SK-N-SH (cell line): ENCODE results near the gene KCNJ10. TPM values are rescaled to one million over a fixed set of nuclear protein-coding genes. Genes with fewer than 3 reads are reported as not detected.

Experiments used
- CTCF ChIA-PET: fragments of 300-600, 350-600 bp; formaldehyde crosslinking; extraction: SDS; loops from one replicate; lab custom pipeline; 2021; lab: Yijun Ruan, JAX
- POLR2A ChIA-PET: fragments of 350-600 bp; sonication (Branson Sonifier 250); formaldehyde crosslinking; extraction: SDS; loops from one replicate; lab custom pipeline; 2020; ENCODE audit warnings: antibody characterized with exemption, inconsistent platforms; lab: Yijun Ruan, JAX
- DNase-seq: peaks from one replicate; pipeline ENCODE4 v3.0.0; 2012
- H2AFZ ChIP-seq: fragments of 200-600 bp; sonication (generic); 2 replicates; pipeline ENCODE4 v1.8.1; 2016; ENCODE audit warnings: antibody characterized with exemption, mild to moderate bottlenecking, low read depth
- H3F3A ChIP-seq: fragments of 200-600 bp; sonication (generic); replicated peaks from 2 replicates; pipeline ENCODE3; 2016; ENCODE audit warnings: antibody characterized with exemption, mild to moderate bottlenecking; ENCODE audit not compliant: insufficient read depth
- H3K27ac ChIP-seq, 2 experiments: fragments of 200-500 bp in 1 of 2; fragments of 200-600 bp in 1 of 2; sonication (Bioruptor generic) in 1 of 2; sonication (generic), shearing (Covaris generic) in 1 of 2; 2 replicates each; pipeline versions ENCODE4 v1.5.1 to v1.6.1; 2014 to 2016; ENCODE audit warnings: low read depth in 2 of 2, inconsistent platforms in 1 of 2, low read length in 1 of 2, mild to moderate bottlenecking in 1 of 2, mixed read lengths in 1 of 2
- H3K27me3 ChIP-seq: fragments of 200-600 bp; sonication (generic), shearing (Covaris generic); 2 replicates; pipeline ENCODE4 v1.6.1; 2016; ENCODE audit warnings: mixed run types; ENCODE audit not compliant: insufficient read depth
- H3K36me3 ChIP-seq, 2 experiments: fragments of 200-500 bp in 1 of 2; fragments of 200-600 bp in 1 of 2; sonication (Bioruptor generic) in 1 of 2; sonication (generic) in 1 of 2; replicated peaks in 1 of 2; 2 replicates each; pipeline versions ENCODE3 to v1.5.1; 2014 to 2016; ENCODE audit warnings: low read length in 1 of 2, mild to moderate bottlenecking in 1 of 2; ENCODE audit not compliant: insufficient read depth in 2 of 2, control insufficient read depth in 1 of 2
- H3K4me1 ChIP-seq, 2 experiments: fragments of 200-500 bp in 1 of 2; fragments of 200-600 bp in 1 of 2; sonication (Bioruptor generic) in 1 of 2; sonication (generic), shearing (Covaris generic) in 1 of 2; 2 replicates each; pipeline versions ENCODE4 v1.5.1 to v1.6.1; 2014 to 2016; ENCODE audit warnings: low read depth in 1 of 2, low read length in 1 of 2, mixed run types in 1 of 2; ENCODE audit not compliant: insufficient read depth in 2 of 2, control insufficient read depth in 1 of 2
- H3K4me2 ChIP-seq: fragments of 200-600 bp; sonication (generic), shearing (Covaris generic); 2 replicates; pipeline ENCODE4 v1.6.1; 2017; ENCODE audit warnings: mixed run types
- H3K4me3 ChIP-seq, 2 experiments: fragments of 200-500 bp in 1 of 2; fragments of 200-600 bp in 1 of 2; sonication (Bioruptor generic) in 1 of 2; sonication (generic), shearing (Covaris generic) in 1 of 2; 2 replicates each; pipeline versions ENCODE4 v1.5.1 to v1.8.1; 2014 to 2016; ENCODE audit warnings: low read depth in 2 of 2, inconsistent platforms in 1 of 2, low read length in 1 of 2, mild to moderate bottlenecking in 1 of 2, mixed read lengths in 1 of 2, moderate library complexity in 1 of 2
- H3K79me2 ChIP-seq: fragments of 200-600 bp; sonication (generic); 2 replicates; pipeline ENCODE4 v1.8.1; 2017; ENCODE audit warnings: mild to moderate bottlenecking; ENCODE audit not compliant: insufficient read depth
- H3K9ac ChIP-seq: fragments of 200-600 bp; sonication (generic); 2 replicates; pipeline ENCODE4 v1.6.1; 2017; ENCODE audit warnings: mixed run types
- H3K9me2 ChIP-seq: fragments of 200-600 bp; sonication (generic); 2 replicates; pipeline ENCODE4 v1.6.1; 2017; ENCODE audit warnings: mixed run types
- H3K9me3 ChIP-seq: fragments of 200-600 bp; sonication (generic); 2 replicates; pipeline ENCODE4 v1.6.1; 2017; ENCODE audit warnings: mixed run types, mild to moderate bottlenecking, moderate library complexity
- H4K20me1 ChIP-seq: fragments of 200-600 bp; sonication (generic); 2 replicates; pipeline ENCODE4 v1.6.1; 2017; ENCODE audit warnings: mild to moderate bottlenecking, mixed run types; ENCODE audit not compliant: insufficient read depth
- CHD2 ChIP-seq: fragments of 150-350 bp; IDR thresholded peaks from 2 replicates; pipeline ENCODE4 v1.6.1; 2018; ENCODE audit warnings: low read length; ENCODE audit not compliant: partially characterized antibody
- ELF1 ChIP-seq: IDR thresholded peaks from 2 replicates; pipeline ENCODE4 v1.4.0; 2012
- EP300 ChIP-seq, 2 experiments: IDR thresholded peaks; 2 replicates each; pipeline versions ENCODE4 v1.4.0 to v1.6.1; 2012; ENCODE audit warnings: borderline replicate concordance in 1 of 2, low read depth in 1 of 2, low read length in 1 of 2
- FOSL2 ChIP-seq: IDR thresholded peaks from 2 replicates; pipeline ENCODE4 v1.4.0; 2012; ENCODE audit warnings: low read depth, mild to moderate bottlenecking, moderate library complexity, borderline replicate concordance
- FOXJ3 ChIP-seq: sonication (generic); formaldehyde crosslinking; IDR thresholded peaks from 2 replicates; pipeline ENCODE4 v1.5.1; 2020; ENCODE audit warnings: mild to moderate bottlenecking, missing genetic modification reagents
- FOXM1 ChIP-seq: IDR thresholded peaks from 2 replicates; pipeline ENCODE4 v1.4.0; 2012; ENCODE audit warnings: low read depth, mild to moderate bottlenecking
- GABPA ChIP-seq: IDR thresholded peaks from 2 replicates; pipeline ENCODE4 v1.4.0; 2012; ENCODE audit warnings: low read depth, mild to moderate bottlenecking
- GATA2 ChIP-seq: sonication (generic); formaldehyde crosslinking; IDR thresholded peaks from 2 replicates; pipeline ENCODE4 v1.5.0; 2020; ENCODE audit warnings: mild to moderate bottlenecking, missing genetic modification reagents
- JUND ChIP-seq: IDR thresholded peaks from 2 replicates; pipeline ENCODE4 v1.4.0; 2012
- MAX ChIP-seq: IDR thresholded peaks from 2 replicates; pipeline ENCODE4 v1.4.0; 2012; ENCODE audit warnings: low read depth
- MEF2A ChIP-seq: IDR thresholded peaks from 2 replicates; pipeline ENCODE4 v1.4.0; 2012; ENCODE audit warnings: low read depth, borderline replicate concordance
- MXI1 ChIP-seq: IDR thresholded peaks from 2 replicates; pipeline ENCODE4 v1.6.1; 2012; ENCODE audit warnings: mild to moderate bottlenecking, low read depth, low read length, improper control_type of control experiment
- NFIC ChIP-seq: IDR thresholded peaks from 2 replicates; pipeline ENCODE4 v1.4.0; 2012; ENCODE audit warnings: borderline replicate concordance
- NRF1 ChIP-seq: IDR thresholded peaks from 2 replicates; pipeline ENCODE4 v1.6.1; 2012; ENCODE audit warnings: low read depth, mild to moderate bottlenecking, low read length
- POLR2AphosphoS5 ChIP-seq: IDR thresholded peaks from 2 replicates; pipeline ENCODE4 v1.6.1; 2012; ENCODE audit warnings: low read depth, low read length
- RCOR1 ChIP-seq: fragments of 150-350 bp; IDR thresholded peaks from 2 replicates; pipeline ENCODE4 v1.6.1; 2017; ENCODE audit warnings: antibody characterized with exemption, low read length
- RXRA ChIP-seq: IDR thresholded peaks from 2 replicates; pipeline ENCODE4 v1.4.0; 2012; ENCODE audit warnings: low read depth, mild to moderate bottlenecking, borderline replicate concordance
- SMC3 ChIP-seq: IDR thresholded peaks from 2 replicates; pipeline ENCODE4 v1.6.1; 2012; ENCODE audit warnings: low read depth, low read length, improper control_type of control experiment
- TAF1 ChIP-seq: IDR thresholded peaks from 2 replicates; pipeline ENCODE4 v1.6.1; 2012; ENCODE audit warnings: low read depth, mild to moderate bottlenecking, low read length, moderate library complexity, borderline replicate concordance
- TCF12 ChIP-seq: IDR thresholded peaks from 2 replicates; pipeline ENCODE4 v1.4.0; 2012
- TEAD4 ChIP-seq: IDR thresholded peaks from 2 replicates; pipeline ENCODE4 v1.4.0; 2012; ENCODE audit warnings: mild to moderate bottlenecking, borderline replicate concordance; ENCODE audit not compliant: insufficient read depth
- USF1 ChIP-seq: IDR thresholded peaks from 2 replicates; pipeline ENCODE4 v1.4.0; 2012; ENCODE audit warnings: low read depth, borderline replicate concordance
- YY1 ChIP-seq: IDR thresholded peaks from 2 replicates; pipeline ENCODE4 v1.4.0; 2012; ENCODE audit warnings: low read depth, mild to moderate bottlenecking
- WGBS: methylation state at CpG from one replicate; pipeline ENCODE4 v1.1.6; 2017; ENCODE audit warnings: low lambda C conversion rate; 5-methylcytosine and 5-hydroxymethylcytosine counted together
- polyA plus RNA-seq, 3 experiments: library from polyadenylated mRNA; depleted of rRNA; stranded (reverse); fragments of >200 nt; gene quantifications; 2 replicates each; pipeline ENCODE4 v1.2.3, GENCODE V29; 2012
- TF ChIP-seq, protein P1 (sequence below): fragments of 200-600 bp; sonication (generic); IDR thresholded peaks from 2 replicates; pipeline ENCODE4 v1.6.1; 2017; ENCODE audit warnings: antibody characterized with exemption, mild to moderate bottlenecking, moderate library complexity
- TF ChIP-seq, protein P2 (sequence below): IDR thresholded peaks from 2 replicates; pipeline ENCODE4 v1.4.0; 2012; ENCODE audit warnings: low read depth, borderline replicate concordance

KCNJ10 gene
- polyA plus RNA-seq, 1 of the 3 experiments (the other 2 are of a cell fraction), result not detected

DNA sequence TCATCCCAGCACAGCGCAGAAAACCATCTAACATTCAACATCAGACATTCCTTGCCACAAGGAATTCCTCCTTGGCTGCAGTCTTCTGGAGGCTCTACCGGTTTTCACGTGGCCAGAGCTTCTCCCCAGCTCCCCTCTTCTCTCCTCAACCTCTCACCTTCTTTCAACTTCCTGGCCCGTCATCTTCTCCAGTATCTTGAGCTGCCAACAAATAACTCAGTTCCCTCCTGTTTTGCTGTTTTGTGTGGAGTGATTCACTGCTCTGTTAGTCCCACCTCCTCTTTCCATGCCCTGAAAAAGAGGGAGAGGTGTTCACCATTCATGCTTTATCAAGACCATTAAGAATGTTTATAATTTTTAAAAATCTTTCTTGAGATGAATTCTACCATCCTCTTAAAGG is 70.8 kb downstream of the KCNJ10 start:
- Histone ChIP-seq H2AFZ (peak overlapping the region; percentile 75; the same call in 1 of the 2 replicates), H3K4me1 (no peaks in the 10 kb centered on the region), H3K79me2 (no peaks in the 10 kb centered on the region), H3K9me3 (no peaks in the 10 kb centered on the region), H3K4me2 (no peak overlapping the region), H3K27ac (no peak overlapping the region), H3K36me3 (no peaks in the 10 kb centered on the region), H3F3A (peaks cover 10% of the 10 kb centered on the region), H4K20me1 (no peaks in the 10 kb centered on the region), H3K4me3 (no peak overlapping the region), H3K9ac (no peak overlapping the region), H3K9me2 (no peaks in the 10 kb centered on the region), H3K27me3 (no peaks in the 10 kb centered on the region)
- CTCF ChIA-PET, result interaction anchor here (1.0 to 1.9 kb wide), 5 partner anchors 8 to 86 kb away, joined by 3 to 15 read pairs (median 3); partner anchors contain the start of gene TAGLN2
- POLR2A ChIA-PET, result no interaction called here
- DNase-seq, result no peak
- WGBS, result 41% methylated on average over 4 of the region's 4 CpGs
- TF ChIP-seq GATA2 (CRISPR knock-in tag), result no peak
- TF ChIP-seq NRF1, result no peak
- TF ChIP-seq ELF1, result no peak
- no peak for TF ChIP-seq YY1
- no peak for TF ChIP-seq NFIC
- no peak for TF ChIP-seq FOXJ3 (CRISPR knock-in tag)
- no peak for TF ChIP-seq SMC3
- no peak for TF ChIP-seq TAF1
- no peak for TF ChIP-seq CHD2
- no peak for TF ChIP-seq TEAD4

- Histone ChIP-seq H3K4me1 (no peaks in the 10 kb centered on the region), H3K9me2 (no peaks in the 10 kb centered on the region), H3K27ac (peak overlapping the region; percentile 59 to 78; a peak in 3 of 4 replicates), H4K20me1 (no peaks in the 10 kb centered on the region), H3K9ac (no peak overlapping the region), H3F3A (peaks cover 14% of the 10 kb centered on the region), H2AFZ (no peak overlapping the region), H3K9me3 (no peaks in the 10 kb centered on the region), H3K27me3 (no peaks in the 10 kb centered on the region), H3K4me3 (no peak overlapping the region), H3K79me2 (no peaks in the 10 kb centered on the region), H3K4me2 (peak overlapping the region; percentile 43; the same call in 1 of the 2 replicates), H3K36me3 (no peaks in the 10 kb centered on the region)
- CTCF ChIA-PET, result interaction anchor here (0.8 to 6.3 kb wide), 2 partner anchors 9 to 10 kb away, joined by 3 to 65 read pairs; no protein-coding TSS in a partner anchor
- POLR2A ChIA-PET, result no interaction called here
- no peak for DNase-seq
- peak; percentile 97 for TF ChIP-seq TCF12
- no peak for TF ChIP-seq USF1
- TF ChIP-seq EP300 (IDR thresholded peaks at IDR 0.05; ENCODE audit: borderline replicate concordance in 1 of 2, low read depth in 1 of 2, low read length in 1 of 2), result peak in 1 of 2 experiments; percentile 72; a peak in 2 of 4 replicates
- TF ChIP-seq, protein P1, sequence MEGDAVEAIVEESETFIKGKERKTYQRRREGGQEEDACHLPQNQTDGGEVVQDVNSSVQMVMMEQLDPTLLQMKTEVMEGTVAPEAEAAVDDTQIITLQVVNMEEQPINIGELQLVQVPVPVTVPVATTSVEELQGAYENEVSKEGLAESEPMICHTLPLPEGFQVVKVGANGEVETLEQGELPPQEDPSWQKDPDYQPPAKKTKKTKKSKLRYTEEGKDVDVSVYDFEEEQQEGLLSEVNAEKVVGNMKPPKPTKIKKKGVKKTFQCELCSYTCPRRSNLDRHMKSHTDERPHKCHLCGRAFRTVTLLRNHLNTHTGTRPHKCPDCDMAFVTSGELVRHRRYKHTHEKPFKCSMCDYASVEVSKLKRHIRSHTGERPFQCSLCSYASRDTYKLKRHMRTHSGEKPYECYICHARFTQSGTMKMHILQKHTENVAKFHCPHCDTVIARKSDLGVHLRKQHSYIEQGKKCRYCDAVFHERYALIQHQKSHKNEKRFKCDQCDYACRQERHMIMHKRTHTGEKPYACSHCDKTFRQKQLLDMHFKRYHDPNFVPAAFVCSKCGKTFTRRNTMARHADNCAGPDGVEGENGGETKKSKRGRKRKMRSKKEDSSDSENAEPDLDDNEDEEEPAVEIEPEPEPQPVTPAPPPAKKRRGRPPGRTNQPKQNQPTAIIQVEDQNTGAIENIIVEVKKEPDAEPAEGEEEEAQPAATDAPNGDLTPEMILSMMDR, result no peak
- peak; percentile 84 for TF ChIP-seq NFIC
- peak; percentile 78 for TF ChIP-seq JUND
- no peak for TF ChIP-seq RCOR1
- peak; percentile 22; the same call in 1 of the 2 replicates for TF ChIP-seq RXRA
- TF ChIP-seq MEF2A, result no peak
- TF ChIP-seq, protein P2, sequence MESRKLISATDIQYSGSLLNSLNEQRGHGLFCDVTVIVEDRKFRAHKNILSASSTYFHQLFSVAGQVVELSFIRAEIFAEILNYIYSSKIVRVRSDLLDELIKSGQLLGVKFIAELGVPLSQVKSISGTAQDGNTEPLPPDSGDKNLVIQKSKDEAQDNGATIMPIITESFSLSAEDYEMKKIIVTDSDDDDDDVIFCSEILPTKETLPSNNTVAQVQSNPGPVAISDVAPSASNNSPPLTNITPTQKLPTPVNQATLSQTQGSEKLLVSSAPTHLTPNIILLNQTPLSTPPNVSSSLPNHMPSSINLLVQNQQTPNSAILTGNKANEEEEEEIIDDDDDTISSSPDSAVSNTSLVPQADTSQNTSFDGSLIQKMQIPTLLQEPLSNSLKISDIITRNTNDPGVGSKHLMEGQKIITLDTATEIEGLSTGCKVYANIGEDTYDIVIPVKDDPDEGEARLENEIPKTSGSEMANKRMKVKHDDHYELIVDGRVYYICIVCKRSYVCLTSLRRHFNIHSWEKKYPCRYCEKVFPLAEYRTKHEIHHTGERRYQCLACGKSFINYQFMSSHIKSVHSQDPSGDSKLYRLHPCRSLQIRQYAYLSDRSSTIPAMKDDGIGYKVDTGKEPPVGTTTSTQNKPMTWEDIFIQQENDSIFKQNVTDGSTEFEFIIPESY, result no peak
- 0 out of 2 replicates have a peak, but pooled peaks have one; percentile 14 for TF ChIP-seq YY1
- no peak for TF ChIP-seq GABPA
- TF ChIP-seq MAX, result peak; percentile 38; the same call in 1 of the 2 replicates
- TF ChIP-seq POLR2AphosphoS5, result peak; percentile 55; the same call in 1 of the 2 replicates
- peak; percentile 85 for TF ChIP-seq TEAD4
- no peak for TF ChIP-seq FOXM1
- peak; percentile 94 for TF ChIP-seq FOSL2
- TF ChIP-seq NRF1, result no peak
- no peak for TF ChIP-seq MXI1
- TF ChIP-seq SMC3, result no peak
- no peak for TF ChIP-seq FOXJ3 (CRISPR knock-in tag)
These were observed 73.3 kb downstream of the KCNJ10 start for GRCh38 chr1:159996653-159997052.
